ENCODE measurements around the gene TMEM267.
"Not testable (repeated sequence)": the region's sequence is repeated elsewhere in the genome, so short reads cannot be mapped to it uniquely, and the experiment has no call there.

TMEM267 gene

DNA sequence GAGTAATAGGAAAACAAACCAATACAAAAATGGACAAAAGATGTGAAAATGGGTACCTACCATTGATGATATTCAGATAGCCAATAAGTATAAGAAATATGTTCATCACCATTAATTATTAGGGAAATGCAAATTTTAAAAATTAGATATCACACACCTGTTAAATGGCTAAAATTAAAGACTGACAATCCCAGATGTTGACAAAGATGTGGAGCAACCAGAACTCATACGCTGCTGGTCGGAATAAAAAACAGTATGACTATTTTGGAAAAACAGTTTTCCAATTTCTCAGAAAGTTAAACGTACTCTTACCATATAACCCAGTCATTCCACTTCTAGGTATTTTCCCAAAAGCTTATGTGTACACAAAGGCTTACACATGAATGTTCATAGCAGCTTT lies 27.1 kb downstream of the TMEM267 start:
- DNase-seq = no peak

DNA sequence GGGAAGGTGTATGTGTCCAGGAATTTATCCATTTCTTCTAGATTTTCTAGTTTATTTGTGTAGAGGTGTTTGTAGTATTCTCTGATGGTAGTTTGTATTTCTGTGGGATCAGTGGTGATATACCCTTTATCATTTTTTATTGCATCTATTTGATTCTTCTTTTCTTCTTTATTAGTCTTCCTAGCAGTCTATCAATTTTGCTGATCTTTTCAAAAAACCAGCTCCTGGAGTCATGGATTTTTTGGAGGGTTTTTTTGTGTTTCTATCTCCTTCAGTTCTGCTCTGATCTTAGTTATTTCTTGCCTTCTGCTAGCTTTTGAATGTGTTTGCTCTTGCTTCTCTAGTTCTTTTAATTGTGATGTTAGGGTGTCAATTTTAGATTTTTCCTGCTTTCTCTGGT lies 42.1 kb downstream of the TMEM267 start:
- DNase-seq = not testable (repeated sequence)

DNA sequence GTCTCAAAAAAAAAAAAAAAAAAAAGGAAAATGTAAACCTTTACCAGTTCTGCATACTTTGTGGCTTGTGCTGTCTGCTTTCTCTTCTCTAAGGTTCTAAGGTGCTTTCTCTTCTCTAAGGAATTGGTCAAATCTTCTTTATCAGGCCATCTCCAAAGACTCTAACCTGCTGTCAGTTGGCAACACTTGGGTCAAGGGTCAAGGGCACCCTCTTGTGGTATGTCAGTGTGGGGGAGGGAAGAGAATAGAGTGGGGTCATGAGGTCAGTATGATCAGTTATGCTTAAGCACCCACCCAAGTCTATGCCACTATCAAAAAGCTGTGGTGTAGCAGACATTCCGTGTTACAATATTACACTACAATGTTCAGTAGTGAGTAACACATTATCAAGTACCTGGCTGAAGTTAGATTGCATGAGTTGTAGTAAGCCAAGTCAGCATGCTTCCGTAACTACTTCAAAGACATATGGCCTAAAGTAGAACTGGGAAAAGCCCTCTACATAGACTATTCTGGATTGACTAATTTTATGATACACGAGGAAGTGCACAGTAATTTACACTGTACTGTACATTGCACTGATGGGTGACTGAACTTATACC lies 46.5 kb downstream of the TMEM267 start:
- DNase-seq = no peak

DNA sequence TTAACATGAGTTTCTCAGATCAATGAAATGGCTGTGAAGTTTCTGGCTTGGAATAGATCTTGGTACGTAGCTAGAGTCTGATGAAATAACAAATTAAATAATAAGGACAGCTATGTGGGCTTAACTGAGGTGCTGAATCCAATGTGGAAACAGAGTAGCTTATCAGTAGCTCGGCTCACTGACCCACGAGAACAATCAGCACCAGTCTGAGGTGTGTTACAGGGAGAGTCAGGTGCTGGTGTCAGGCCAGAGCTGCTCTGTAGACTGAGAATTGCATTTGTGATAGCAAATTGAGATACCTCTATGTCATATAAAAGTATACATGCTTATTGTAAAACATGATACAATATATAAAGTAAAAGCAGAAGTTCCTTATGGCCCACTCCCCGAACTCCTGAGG lies 50.3 kb downstream of the TMEM267 start:
- DNase-seq = no peak

DNA sequence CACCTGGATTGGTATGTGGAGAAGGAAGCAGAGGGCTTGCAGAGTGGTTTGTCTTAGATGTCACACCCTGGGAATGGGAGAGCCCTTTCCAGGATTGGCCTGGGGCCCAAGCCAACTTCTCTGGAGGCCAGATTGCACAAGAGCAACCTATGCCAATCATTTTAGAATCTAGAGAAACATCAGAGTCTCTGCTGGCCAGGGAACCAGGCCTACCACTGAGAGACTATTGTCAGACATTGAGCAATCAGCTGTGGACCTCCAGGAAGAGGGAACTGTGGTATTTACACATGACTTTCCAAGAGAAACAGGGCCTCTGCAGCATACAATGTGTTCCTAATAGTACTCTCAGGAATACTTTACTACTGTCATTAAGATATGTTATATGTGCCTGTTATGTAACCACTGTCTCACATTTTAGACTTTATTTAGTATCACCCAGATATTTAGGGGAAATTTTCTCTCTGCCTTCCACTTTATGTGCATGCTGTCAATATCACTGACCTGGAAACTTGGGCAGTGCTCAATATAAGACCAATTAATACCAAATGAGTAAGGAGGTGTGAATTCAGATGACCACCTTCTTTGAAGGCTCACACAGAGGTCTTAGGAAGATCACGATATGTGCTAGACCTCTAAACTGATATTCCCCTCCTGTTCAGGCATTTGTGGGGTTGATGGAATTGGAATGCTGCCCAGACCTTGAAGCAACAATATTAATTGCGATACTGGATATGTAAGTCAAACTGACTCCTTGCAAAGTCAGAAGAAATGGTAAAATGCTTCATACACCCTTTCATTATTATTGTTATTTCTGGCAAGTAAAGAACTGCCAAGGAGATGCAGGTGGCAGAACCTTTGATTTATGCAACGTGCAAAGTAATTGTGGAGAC lies 50.9 kb downstream of the TMEM267 start:
- no peak for DNase-seq

DNA sequence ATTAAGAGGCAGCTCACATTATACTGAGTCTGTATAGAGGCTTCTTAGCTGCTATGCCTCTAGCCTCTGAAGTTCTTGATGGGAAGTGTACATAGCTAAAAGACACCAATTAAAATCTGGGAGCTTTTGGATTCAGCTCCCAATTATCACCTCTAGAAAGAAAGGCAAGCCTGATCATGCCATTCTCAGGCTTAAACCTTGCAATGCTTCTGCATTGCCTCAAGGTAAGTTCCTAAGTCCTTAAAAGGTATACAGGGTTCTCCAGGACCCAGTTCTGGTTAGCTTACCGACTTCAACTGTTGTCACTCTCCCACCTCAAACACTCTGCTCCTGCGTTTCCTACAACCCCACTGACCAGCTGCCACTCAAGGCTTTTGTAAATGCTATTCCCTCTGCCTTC lies 54.0 kb downstream of the TMEM267 start:
- DNase-seq = no peak

DNA sequence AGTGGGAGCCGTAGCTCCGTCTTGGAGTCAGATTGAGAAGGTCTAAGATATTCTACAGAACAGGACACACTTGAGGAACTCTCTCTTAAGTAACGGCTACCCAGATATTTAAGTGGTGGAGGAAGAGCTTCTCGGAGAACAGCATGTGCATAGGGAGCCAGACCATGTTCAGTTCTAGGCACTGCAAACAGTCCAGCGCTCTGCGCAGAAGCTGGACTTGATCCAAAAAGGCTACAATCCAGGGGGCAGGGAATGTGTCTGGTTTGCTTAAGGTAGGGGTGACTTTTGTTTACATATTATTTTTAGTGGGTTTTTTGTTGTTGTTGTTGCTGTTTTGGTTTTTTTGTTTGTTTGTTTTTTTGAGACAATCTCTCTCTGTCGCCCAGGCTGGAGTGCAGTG lies 54.6 kb downstream of the TMEM267 start:
- DNase-seq = no peak

DNA sequence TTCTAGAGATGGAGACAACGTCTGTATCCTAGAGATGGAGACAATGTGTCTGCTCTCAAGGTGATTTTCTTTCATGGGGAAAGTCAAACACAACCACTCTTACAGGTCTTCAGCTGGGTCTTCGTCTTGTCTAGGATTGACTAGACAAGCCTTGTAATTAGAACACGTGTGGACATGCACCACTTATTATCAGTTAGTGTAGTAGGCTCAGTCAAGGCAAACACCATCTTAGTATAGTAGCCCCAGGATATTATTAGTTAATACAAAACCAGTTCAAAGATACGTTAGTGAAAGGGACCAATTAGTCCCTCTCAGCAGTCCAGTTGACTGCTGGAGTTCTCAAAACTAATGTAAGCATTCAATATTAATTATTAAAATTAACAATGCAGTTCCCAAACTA lies 56.4 kb downstream of the TMEM267 start:
- DNase-seq = no peak

DNA sequence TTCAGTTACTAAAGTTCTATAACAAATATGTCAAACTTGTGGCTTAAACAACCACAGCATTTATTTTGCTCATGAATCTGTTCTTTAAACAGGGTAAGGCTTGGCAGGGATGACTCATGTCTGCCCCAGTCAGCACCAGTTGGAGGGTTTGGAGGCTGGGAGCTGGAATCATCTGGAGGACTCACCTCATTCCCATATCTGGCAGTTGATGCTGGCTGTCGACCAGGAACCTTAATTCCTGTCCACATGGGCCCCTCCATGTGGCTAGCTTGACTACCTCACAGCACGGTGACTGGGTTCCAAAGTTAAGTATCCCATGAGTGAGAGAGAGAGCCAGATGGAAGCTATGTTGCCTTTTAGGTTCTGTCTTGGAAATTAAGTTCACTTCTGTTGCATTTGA lies 57.7 kb downstream of the TMEM267 start:
- DNase-seq = no peak

DNA sequence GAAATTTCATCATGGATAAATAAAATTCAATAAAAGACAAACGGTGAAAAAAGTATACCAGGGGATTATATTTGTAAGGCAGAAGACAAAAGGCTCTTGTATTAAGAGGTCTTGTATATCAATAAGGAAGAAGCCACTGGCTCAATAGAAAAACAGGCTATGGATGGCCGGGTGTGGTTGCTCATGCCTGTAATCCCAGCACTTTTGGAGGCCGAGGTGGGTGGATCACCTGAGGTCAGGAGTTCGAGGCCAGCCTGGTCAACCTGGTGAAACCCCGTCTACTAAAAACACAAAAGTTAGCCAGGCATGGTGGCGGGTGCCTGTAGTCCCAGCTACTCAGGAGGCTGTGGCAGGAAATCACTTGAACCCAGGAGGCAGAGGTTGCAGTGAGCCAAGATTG lies 60.6 kb downstream of the TMEM267 start:
- not testable (repeated sequence) for DNase-seq

DNA sequence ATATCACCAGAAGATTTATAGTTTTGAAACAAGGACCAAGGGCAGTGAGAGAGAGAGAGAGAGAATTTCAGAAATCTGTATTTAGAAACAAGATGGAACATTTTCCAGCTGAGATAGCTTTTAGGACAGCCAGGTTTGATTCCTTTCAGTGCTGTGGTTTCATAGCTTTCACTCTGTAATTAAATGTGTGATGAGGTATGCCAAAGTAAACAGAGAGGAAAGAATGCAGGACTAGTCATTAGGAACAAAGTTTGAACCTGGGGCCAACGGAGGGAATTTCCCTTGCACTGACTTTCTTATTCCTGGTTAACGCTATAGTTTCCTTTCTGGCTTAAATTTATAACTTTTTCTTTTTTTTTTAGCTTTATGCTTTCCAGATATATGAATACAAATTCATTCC lies 61.5 kb downstream of the TMEM267 start:
- no peak for DNase-seq

DNA sequence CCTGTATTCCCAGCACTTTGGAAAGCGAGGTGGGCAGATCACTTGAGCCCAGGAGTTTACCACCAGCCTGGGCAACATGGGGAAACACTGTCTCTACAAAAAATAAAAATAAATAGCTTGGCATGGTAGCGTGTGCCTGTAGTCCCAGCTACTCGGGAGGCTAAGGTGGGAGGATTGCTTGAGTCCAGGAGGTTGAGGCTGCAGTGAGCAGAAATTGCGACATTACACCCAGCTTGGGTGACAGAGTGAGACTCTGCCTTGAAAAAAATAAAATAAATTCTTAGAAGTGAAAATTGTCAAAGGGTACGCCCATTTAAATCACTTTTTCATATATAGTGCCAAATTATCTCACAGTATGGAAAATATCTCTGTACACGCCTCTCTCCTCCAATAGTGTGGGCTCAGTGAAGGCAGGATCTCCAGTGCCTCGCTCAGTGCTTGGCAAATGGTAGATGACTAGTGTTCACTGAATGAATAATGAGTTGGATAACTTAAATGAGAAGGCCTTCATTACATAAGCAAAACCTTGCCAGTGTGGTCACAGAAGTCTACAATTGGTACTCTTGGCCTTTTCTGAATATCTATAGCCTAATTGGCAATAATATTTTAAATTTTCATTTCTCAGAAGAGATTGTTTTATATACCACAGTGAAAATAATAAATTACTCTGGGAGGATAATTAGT lies 62.1 kb downstream of the TMEM267 start:
- DNase-seq = no peak

DNA sequence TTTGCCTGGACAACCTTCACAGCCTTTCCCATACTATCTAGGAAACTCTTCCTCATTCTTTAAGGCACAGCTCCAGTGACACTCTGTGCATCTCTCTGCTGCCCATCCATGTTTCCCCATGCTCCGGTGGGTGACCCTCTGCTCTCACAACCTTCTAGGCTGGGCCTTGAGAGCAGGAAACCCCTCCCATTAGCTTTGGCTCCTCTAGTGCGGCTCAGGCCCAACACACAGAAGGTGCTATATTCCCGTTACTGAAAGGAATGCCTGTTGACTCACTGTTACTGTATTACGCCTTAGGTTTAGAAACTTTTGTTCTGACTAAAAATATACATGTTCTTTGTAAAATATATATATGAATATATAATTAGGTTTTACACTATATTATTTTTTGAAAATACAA lies 63.4 kb downstream of the TMEM267 start:
- no peak for DNase-seq

DNA sequence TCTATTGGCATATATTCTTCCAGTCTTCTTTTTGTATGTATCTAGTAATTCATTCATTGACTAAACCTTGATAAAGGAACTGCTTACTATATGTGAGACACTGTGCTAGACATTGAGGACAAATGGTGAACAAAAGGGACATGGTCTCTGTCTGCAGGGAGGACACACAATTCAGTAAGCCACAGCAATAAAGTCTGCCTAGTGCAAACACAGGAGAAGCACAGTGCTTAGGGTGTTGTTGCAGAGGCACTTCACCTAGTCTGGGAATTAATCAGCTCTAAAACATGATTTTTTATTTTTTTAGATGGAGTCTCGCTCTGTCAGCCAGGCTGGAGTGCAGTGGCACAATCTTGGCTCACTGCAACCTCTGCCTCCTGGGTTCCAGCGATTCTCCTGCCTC lies 65.1 kb downstream of the TMEM267 start:
- no peak for DNase-seq

DNA sequence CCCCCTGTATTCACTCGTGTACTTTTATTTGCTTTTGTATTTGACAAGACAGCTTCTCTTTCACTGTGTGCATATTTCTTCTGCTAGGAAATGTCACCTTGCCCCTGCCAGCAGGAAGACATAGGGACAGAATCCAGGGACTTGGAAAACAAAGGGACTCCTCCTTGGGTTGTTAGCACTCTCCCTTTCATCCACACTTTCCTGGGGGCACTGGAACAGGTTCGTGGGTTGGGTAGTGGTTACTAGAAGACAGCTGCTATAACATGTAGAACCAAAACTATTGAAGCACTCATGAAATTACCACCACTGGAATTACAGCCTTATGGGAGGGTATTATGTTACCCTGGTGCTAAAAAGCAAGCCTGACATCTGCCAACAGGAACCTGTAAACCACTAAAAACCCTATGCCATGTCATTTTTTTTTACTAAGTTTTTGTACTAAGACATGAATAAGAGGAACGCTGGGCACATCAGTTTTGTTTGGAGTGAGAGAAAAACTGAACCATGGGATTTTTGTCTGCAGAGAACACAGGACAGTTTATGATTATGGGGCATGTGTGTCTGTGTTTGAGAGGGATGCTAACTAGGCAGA lies 66.8 kb downstream of the TMEM267 start:
- no peak for DNase-seq

DNA sequence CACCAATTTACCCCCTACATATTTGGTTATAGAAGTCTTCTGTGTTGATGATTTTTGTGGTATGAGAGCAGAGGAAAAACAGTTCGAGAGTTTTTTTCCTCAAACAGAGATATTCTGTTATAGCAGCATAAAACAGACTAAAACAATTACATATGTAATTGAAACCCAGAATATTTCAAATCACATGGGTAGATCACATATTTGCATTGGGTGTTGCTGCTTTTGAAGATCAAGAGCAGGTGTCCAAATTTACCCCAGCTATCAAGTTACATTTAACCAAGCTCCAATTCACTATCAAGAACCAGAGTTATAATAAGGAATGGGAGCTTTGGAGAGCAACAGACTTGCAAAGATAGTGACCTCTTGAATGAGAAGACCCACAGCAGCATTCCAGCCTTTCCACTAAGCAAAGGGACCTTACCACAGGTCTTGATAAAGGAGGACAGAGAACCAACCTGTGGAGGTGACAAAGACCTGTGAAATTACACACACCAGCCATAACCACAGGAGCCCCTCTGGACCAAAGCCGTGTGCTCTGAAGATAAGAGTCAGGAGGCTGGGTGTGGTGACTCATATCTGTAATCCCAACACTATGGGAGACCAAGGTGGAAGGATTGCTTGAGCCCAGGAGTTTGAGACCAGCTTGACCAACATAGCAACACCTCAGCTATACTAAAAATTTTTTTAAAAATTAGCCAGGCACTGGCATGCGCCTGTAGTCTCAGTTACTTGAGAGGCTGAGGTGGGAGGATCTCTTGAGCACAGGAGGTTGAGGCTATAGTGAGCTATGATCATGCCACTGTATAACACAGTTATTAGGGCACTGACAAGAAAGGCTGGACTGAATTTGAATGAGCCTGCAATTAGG lies 67.5 kb downstream of the TMEM267 start:
- DNase-seq = no peak

DNA sequence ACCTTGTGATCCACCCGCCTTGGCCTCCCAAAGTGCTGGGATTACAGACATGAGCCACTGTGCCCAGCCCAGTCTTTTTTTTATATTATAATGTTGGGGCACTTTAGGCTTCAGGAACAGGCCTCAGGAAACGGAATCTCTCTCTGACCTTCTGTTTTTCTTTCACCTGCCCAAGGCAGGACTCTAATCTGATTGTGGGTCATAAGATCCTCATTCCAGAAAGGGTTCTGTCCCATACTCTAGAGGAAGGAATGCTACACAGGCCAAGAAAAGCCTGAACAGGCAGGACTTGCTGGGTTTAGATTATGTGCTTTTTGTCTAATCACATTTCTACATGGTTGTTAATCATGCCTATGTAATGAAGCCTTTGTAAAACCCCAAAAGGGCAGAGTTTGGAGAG lies 69.7 kb downstream of the TMEM267 start:
- no peak for DNase-seq

DNA sequence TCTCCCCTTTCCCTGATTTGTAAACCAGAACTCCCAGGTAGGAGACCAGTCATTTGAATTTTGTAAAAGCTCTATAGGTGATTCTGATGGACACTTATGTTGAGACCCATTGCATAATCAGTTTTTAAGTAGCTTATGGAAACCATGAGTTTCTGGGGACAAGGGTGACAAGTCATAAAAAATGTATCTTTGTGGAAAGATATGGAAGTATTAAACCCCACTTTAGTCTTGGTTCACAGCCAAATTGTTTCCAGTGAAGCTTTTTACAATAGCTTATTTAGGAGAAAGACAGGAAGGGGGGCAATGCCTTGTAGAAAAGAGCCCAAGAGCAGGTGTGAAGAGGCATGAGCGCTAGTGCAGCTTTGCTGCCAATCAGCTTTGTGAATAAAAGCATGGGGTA lies 71.0 kb downstream of the TMEM267 start:
- no peak for DNase-seq

DNA sequence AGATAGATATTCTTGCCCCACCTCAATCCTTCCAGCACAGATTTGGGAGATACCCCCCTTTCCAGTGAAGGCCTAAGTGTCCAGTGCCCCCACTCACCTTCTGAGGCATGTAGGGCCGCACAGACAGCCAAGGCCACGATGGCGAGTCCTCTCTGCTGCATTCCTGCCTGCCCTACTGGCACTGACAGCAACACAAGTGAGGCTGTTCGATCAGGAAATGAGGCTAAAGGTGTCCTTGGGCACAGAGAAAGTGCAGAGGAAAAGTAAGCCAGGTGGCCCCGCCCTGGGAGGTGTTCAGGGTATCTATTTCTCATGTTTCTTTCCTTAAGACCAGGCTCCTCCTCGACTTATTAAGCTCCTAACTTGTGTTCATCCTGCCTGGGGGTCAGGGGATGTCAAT lies 71.5 kb downstream of the TMEM267 start, which contains the start of gene CCL28:
Gene CCL28, minus strand, starts transcription at position 236 of the 400 bp plus-strand sequence. Its CDS starts 75 bp downstream, at position 161.
- DNase-seq = no peak

DNA sequence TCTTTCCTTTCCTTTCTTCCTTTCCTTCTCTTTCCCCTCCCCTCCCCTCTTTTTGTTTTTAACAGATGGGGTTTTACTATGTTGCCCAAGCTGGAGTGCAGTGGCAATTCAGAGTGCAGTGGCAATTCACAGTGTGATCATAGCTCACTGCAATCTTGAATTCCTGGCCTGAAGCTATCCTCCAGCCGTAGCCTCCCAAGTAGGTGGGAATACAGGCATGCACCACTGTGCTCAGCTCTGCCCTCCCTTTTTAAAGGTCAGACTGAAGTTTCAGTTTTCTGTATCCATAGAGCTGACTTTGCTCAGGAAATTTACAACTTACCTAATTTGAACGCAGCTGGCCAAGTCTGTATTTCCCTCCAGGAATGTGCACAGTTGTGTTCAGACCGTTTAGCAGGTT lies 72.2 kb downstream of the TMEM267 start:
- DNase-seq = no peak

DNA sequence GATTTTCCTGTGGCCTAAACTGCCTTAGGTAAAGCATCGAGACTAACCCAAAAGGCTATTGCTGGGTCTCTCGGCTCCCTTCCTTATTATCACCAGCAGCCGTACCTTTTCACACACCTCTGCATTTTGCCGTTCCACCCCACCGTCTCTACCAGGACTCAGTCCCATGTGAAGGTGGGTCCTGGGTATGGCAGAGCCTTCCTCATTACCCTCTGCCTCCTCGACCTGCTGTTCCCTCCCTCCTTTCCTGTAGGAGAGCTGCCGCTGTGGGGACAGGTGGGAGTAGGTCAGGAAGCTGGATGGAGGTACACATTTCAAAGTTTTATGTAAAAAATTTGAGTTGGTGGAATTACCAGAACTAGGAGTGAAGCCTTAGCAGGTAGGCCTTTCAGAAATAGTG lies 73.3 kb downstream of the TMEM267 start:
- no peak for DNase-seq

DNA sequence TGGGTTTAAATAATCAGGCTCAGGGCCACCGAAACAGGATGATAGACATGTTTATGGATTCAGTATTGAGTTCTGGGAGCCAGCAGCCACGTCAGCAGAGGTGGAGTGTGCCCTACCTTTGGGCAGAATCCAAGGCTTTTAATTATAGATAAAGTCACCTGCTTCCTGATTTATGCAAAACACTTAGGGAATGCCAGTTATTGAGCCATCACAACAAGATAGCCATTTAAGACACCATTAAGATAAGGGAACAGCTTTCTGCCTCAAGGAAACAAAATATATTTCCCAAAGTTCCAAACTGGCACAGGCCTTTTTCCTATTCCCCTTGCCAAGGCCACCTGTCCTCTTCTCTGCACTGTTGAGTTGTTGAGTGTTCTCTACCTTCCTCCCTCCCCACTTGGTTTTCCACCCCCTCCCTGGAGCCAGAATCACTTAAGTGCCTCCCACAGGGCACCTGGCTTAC lies 73.8 kb downstream of the TMEM267 start:
- DNase-seq = no peak
